ENCODE results near the gene SLC9C2.

- TF ChIP-seq ZFP30 (CRISPR knock-in tag; IDR thresholded peaks at IDR 0.05) (no peak), BACH2 (CRISPR knock-in tag; IDR thresholded peaks at IDR 0.05; ENCODE audit: borderline replicate concordance) (no peak), TOX (CRISPR knock-in tag; IDR thresholded peaks at IDR 0.05; ENCODE audit: borderline replicate concordance) (no peak), ZFP3 (CRISPR knock-in tag; IDR thresholded peaks at IDR 0.05) (no peak), OSR1 (CRISPR knock-in tag; IDR thresholded peaks at IDR 0.05) (no peak), SNAI2 (CRISPR knock-in tag; IDR thresholded peaks at IDR 0.05) (no peak), RARB (CRISPR knock-in tag; IDR thresholded peaks at IDR 0.05) (no peak), TSHZ2 (CRISPR knock-in tag; IDR thresholded peaks at IDR 0.05) (no peak), ESRRG (CRISPR knock-in tag; IDR thresholded peaks at IDR 0.05) (no peak)
These were observed 40.1 kb downstream of the SLC9C2 start for GRCh38 chr1:173562813-173563212.
